Measurements from ENCODE around the gene SPATA12.

The SPATA12 gene

DNA sequence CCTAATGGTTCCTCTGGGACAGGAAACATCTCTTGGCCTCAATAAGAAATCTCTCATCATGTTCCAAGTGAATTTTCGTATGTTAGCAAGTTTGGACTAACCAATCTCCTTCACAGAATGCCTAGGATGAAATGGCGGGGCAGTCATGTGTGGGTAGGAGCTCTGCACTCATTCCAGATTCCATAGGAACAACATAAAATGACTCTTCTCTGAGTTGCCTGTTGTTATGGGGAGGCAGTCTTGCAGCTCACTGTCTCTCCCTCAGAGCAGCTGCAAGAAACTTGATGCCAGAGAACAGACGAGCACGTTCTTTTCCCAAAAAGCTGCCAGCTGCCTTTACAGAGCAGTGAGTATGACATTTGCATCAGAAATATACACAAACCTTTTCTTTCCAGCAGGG is 34.1 kb downstream of the SPATA12 start:
- TF ChIP-seq EP300 (IDR thresholded peaks at IDR 0.05; ENCODE audit: borderline replicate concordance) (no peak), TCF12 (IDR thresholded peaks at IDR 0.05; ENCODE audit: low read depth) (no peak)
- TF ChIP-seq, protein P1, sequence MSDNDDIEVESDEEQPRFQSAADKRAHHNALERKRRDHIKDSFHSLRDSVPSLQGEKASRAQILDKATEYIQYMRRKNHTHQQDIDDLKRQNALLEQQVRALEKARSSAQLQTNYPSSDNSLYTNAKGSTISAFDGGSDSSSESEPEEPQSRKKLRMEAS (IDR thresholded peaks at IDR 0.05), result no peak

DNA sequence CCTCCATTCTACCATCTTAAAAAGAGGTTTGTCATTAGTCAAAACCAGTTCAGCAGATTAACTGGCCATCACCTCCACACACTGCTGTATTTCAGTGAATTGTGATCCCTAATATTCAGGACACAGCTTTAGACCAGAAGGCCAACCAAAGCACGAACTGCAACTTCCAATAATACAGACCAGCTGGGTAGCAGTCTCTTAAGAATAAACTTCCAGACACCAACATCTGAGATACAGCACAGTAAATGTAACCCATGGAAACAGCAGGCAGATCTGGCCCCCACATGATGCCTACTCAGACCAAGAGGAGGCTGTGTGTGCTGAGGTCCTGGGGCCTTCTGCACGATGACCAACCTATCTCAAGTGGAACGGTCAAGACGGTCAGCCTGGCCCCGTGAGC is 34.9 kb downstream of the SPATA12 start:
- TF ChIP-seq TEAD4 (IDR thresholded peaks at IDR 0.05) (no peak), TCF12 (IDR thresholded peaks at IDR 0.05; ENCODE audit: low read depth) (no peak), ZBTB7A (IDR thresholded peaks at IDR 0.05; ENCODE audit: low read depth) (no peak), CREB1 (IDR thresholded peaks at IDR 0.05; ENCODE audit: low read depth) (no peak), EP300 (IDR thresholded peaks at IDR 0.05; ENCODE audit: borderline replicate concordance) (no peak), FOXM1 (IDR thresholded peaks at IDR 0.05; ENCODE audit: borderline replicate concordance, low read depth) (no peak), CEBPB (IDR thresholded peaks at IDR 0.05) (no peak), RAD21 (IDR thresholded peaks at IDR 0.05; ENCODE audit: low read depth) (no peak), YY1 (IDR thresholded peaks at IDR 0.05; ENCODE audit: low read depth) (no peak), EGR1 (IDR thresholded peaks at IDR 0.05) (no peak), TAF1 (IDR thresholded peaks at IDR 0.05; ENCODE audit: low read depth) (no peak), NFIC (IDR thresholded peaks at IDR 0.05) (no peak)
- TF ChIP-seq, protein P1 (IDR thresholded peaks at IDR 0.05), result no peak
- TF ChIP-seq, protein P2, sequence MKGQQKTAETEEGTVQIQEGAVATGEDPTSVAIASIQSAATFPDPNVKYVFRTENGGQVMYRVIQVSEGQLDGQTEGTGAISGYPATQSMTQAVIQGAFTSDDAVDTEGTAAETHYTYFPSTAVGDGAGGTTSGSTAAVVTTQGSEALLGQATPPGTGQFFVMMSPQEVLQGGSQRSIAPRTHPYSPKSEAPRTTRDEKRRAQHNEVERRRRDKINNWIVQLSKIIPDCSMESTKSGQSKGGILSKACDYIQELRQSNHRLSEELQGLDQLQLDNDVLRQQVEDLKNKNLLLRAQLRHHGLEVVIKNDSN (IDR thresholded peaks at IDR 0.05), result no peak
- TF ChIP-seq, protein P3, sequence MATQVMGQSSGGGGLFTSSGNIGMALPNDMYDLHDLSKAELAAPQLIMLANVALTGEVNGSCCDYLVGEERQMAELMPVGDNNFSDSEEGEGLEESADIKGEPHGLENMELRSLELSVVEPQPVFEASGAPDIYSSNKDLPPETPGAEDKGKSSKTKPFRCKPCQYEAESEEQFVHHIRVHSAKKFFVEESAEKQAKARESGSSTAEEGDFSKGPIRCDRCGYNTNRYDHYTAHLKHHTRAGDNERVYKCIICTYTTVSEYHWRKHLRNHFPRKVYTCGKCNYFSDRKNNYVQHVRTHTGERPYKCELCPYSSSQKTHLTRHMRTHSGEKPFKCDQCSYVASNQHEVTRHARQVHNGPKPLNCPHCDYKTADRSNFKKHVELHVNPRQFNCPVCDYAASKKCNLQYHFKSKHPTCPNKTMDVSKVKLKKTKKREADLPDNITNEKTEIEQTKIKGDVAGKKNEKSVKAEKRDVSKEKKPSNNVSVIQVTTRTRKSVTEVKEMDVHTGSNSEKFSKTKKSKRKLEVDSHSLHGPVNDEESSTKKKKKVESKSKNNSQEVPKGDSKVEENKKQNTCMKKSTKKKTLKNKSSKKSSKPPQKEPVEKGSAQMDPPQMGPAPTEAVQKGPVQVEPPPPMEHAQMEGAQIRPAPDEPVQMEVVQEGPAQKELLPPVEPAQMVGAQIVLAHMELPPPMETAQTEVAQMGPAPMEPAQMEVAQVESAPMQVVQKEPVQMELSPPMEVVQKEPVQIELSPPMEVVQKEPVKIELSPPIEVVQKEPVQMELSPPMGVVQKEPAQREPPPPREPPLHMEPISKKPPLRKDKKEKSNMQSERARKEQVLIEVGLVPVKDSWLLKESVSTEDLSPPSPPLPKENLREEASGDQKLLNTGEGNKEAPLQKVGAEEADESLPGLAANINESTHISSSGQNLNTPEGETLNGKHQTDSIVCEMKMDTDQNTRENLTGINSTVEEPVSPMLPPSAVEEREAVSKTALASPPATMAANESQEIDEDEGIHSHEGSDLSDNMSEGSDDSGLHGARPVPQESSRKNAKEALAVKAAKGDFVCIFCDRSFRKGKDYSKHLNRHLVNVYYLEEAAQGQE (IDR thresholded peaks at IDR 0.05; ENCODE audit: low read depth), result no peak

DNA sequence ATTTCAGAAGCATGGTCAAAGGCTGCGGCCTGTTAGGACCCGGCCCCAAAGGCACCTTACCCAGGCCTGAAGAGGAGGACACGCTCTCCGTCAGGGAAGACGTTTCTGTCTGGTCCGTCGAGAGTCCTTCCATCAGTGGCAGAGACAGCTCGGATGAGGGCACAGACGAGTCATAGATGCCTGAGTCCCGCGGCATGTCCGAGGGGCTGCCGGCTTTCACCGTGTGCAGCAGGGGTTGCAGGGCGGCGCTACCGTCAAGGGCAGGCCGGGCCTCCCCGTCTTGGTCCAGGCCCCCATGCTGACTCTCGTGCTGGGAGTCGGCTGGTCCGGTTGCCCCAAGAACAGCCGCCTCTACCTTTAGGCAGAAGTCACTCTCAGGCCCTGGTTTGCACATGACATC is 37.1 kb downstream of the SPATA12 start:
- TF ChIP-seq, protein P3 (IDR thresholded peaks at IDR 0.05; ENCODE audit: low read depth), result no peak
- TF ChIP-seq ZBTB7A (IDR thresholded peaks at IDR 0.05; ENCODE audit: low read depth) (no peak), YY1 (IDR thresholded peaks at IDR 0.05; ENCODE audit: low read depth) (no peak), NFIC (IDR thresholded peaks at IDR 0.05) (no peak), TCF12 (IDR thresholded peaks at IDR 0.05; ENCODE audit: low read depth) (no peak), RAD21 (IDR thresholded peaks at IDR 0.05; ENCODE audit: low read depth) (no peak), EGR1 (IDR thresholded peaks at IDR 0.05) (no peak)
- TF ChIP-seq, protein P2 (IDR thresholded peaks at IDR 0.05), result no peak
- TF ChIP-seq, protein P1 (IDR thresholded peaks at IDR 0.05), result no peak

DNA sequence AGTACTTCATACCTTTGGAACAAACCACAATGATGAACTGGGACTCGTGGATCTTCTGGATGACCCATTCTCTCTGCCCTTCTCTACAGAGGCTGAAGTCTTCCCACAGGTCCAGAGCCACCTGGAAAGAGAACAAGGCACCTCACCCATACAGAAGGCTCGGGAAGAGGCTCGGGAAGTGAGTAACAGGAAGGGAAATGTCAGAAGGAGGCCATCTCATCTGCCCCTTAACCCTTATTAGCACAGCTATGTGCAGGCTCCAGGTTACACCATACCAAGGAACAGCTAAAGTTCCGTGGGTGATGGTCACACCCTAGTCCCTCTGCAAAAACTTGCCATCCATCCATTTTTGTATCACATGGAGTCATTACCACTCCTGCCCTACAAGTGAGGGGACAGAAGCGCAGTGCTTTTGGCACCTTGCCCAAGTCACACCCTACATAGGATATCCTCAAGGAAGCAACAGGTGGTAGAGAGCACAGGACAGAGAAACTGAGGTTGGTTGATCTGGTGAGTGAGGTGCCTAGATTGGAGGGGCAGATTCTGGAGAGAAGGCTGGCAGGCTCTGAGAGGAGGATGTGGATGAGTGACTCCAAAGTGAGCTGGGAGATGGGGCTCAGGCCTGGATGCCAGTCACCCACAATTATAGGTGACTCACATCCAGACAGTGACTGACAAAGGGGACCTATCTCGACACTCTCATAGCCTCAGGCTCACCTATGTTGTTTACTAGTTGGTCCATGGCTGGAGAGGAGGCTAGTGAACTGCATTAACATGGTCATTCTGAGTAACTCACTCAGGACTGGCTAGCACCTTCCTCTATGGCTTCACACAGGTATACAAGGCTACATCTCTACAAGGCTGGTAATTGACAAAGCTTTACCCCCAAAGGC is 38.2 kb downstream of the SPATA12 start:
- TF ChIP-seq, protein P1 (IDR thresholded peaks at IDR 0.05), result no peak

DNA sequence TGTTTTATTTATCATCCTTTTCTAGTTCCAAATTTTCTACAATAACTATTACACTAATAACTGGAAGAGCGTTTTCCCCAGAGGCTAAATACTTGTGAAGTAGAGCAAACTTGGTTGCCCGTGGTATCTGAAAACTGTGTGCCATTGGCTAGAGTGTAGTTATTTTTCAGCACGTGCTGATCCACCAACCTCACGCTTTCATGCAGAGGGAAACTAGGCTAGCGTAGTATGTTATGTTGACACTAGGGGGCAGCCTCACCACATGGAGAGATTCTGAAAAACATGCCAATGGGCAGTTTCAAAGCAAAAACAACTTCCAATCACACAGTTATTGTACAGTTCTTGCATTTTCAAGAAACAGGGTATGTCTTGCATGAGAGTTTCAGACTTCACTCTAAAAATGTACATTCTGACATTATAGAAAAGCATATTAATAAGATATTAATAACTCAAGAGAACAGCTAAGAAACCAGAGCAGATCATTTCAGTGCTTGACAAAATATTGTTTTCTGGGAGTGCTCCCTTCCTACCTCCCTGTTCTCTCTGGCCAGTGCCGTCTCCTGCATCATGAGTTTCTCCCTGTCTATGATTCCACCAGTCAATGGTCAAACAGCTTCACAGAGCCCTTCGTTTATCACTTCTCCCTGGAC is 39.7 kb downstream of the SPATA12 start:
- TF ChIP-seq, protein P3 (IDR thresholded peaks at IDR 0.05; ENCODE audit: low read depth), result no peak
- TF ChIP-seq, protein P2 (IDR thresholded peaks at IDR 0.05), result peak; percentile 85
- TF ChIP-seq TAF1 (IDR thresholded peaks at IDR 0.05; ENCODE audit: low read depth) (no peak), NFIC (IDR thresholded peaks at IDR 0.05) (0 out of 2 replicates have a peak, but pooled peaks have one; percentile 14), EP300 (IDR thresholded peaks at IDR 0.05; ENCODE audit: borderline replicate concordance) (no peak), ZBTB7A (IDR thresholded peaks at IDR 0.05; ENCODE audit: low read depth) (no peak), TEAD4 (IDR thresholded peaks at IDR 0.05) (peak; percentile 63; the same call in 1 of the 2 replicates), TCF12 (IDR thresholded peaks at IDR 0.05; ENCODE audit: low read depth) (no peak), EGR1 (IDR thresholded peaks at IDR 0.05) (no peak), RAD21 (IDR thresholded peaks at IDR 0.05; ENCODE audit: low read depth) (peak; percentile 97), FOXM1 (IDR thresholded peaks at IDR 0.05; ENCODE audit: borderline replicate concordance, low read depth) (no peak)
- TF ChIP-seq, protein P1 (IDR thresholded peaks at IDR 0.05), result peak; percentile 98

All from Ishikawa (cell line).